ENCODE measurements around the gene REPIN1.

The REPIN1 gene

DNA sequence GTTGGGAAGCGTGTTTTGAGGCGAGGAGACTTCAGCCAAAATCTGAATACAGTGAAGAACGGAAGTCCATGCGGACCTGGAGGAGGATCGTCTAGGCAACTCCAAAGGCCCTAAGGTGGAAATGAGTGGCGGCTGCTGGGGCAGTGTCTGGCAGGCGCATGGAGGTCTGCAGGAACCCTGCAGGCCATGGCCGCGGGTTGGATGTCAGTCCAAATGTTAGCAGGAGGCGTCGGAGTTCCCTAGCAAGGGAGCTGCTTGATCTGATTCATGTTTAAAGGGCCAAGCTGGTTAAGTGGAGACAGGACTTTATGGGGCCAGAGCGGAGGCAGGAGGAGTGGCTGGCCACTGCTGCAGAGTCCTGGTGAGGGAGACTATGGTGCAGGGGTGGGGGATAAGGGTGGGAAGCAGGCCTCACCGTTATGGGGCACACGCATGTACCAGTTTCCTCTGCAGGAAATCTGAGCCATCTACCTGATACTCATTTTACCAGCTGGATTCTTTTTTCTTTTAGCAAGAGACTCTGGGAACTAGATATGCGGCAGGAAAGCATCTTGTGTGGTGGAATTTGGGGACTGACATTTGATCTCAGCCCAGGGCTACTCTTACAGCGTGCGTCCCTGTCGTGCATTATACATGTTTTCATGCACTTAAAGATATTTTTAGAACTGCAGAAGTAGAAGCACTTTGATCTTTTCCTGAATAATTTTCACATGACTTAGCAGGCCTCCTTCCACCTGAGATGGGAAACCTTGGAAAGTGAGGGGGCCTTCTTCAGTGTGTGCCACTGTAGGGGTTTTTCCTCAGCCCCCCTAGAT, 6.6 kb upstream of the REPIN1 start:
- DNase-seq = no peak

DNA sequence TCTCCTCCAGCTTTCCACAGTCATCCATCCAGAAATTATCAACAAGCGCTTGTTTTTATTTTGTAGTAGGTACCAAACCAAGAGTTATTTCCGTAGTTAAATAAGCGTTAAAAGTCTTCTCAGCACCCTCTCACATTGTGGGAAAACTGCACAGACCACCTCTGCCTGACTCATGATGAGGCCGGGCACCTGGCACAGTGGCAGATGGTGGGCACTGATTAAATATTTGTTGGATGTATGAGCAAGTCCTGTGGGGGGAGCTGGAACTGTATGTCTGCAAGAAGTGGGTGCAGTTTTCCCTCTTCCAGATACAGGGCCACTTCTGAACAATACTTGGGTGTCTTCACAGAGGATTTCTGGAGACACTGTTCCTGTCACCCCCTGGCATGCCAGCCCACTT, 5.3 kb upstream of the REPIN1 start:
- DNase-seq = no peak

DNA sequence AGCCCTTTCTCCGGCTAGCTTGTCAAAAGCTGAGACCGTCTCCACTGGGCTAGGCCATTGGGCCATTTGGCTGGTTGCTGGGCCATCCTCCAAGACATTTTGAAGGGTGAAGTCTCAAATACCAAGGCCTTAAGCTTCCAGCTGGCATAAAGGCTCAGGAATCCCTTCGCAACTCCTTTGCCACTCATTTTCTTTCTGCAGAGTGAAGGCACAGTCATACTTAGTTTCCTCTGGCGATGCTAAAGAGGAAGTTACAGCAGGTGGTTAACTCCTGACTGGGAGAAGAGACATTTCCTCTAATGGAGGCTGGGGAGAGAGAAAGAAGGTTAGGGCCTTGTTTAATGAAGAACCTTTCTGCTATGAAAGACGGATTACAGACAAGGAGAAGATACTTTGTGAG, 4.8 kb upstream of the REPIN1 start:
- DNase-seq = no peak

DNA sequence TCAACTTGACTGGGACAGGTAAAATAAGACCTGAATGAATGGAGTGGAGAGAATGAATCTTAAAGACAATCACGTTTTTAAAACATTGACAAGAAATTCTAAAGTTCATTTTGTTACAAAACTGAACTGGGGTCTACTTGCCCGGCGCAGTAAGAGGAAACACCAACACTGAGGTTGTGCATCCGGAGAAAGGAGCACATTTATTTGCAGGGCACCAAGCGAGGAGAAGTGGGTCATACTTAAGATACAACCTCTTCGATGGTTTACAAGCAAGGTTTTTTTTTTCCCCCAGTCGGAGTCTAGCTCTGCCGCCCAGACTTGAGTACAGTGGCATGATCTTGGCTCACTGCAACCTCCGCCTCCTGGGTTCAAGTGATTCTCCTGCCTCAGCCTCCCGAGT, 3.4 kb upstream of the REPIN1 start:
- DNase-seq = no peak

DNA sequence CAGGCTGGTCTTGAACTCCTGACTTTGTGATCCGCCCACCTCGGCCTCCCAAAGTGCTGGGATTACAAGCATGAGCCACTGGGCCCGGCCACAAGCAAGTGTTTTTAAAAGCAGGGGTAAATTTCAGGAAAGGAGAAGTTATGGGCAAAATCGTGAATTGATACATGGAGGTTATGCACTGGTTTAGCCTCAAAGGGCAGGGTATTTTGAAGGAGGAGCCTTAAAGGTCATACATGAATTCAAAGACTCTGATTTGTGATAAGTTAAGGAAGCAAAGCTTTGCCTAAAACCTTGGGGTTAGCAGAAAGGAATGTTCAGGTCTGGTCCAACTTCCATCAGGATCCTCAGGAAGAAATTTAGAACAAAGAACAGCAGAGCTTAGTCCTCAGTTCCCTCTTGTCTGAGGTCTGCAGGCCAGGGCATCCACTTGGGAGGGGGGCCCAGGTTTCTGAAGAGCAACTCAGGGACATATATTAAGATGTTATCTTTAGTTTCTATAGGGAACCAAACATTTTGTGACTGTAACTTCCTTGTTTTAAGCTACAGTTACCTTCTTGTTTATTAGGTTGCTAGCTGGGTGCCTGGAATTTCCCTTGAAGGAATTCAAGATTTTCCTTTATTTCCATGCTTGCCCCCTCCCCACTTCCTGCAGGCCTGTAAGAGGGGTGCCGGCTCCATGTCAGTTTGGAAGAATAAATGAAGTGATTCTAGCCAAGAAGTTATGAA, 2.8 kb upstream of the REPIN1 start:
- no peak for DNase-seq

DNA sequence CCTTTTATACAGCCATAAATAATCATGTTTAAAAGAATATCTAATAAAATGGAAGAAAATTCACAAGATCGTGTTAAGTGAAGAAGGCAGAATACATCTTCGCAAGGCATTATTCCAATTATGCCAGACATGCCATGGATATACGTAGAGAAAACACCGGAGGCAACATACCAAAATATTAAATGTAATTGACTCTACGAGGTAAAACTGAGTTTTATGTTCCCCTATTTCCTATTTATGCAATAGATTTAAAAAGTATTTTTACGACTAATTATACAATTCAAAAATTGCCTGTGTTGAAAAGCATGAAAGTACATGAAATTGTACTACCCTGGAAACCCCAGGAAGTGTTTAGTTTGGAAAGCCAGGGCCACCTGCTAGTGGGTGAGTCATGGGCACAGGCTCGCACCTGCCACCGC, 936 bp upstream of the REPIN1 start:
- DNase-seq = no peak

DNA sequence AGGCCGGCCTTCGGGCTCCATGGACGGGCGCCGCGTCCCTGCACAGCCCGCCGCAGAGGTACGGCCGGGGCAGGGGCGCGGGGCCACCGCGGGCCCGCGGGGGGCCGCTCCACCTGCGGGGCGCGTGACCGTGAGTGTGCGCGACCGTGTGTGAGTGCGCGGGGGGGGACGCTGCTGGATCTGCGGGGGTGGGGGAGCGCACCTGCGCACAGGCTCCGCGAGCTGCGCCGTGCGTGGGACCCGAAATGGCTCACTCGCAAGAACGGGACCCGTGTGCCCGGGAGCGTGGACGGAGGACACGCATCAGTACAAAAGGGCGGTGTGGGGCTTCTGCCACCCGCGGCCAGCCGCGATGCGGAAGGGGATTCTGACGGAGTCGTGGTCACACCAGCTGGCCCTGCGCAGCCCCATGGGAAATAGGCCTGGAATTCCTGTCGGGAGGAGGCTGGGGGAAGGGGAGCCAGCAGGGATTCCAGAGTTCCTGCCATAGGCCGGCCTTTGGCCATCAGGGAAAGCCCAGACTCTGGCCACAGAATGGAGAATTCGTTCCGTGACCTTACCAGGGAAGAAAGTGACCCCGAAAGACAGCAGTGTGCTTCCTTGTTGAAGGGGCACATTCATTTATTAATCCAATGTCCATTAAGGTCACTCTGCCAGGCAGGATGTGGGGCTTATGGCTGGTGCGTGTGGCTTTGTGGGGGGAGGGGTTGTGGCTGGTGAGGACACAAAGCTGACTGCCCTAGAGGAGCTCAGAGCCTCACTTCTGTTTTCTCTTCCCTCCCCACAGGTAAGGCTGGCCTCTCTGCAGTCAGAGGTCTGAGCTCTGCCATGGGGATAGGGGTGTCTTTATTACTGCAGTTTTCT, 494 bp downstream of the REPIN1 start:
- no peak for DNase-seq

DNA sequence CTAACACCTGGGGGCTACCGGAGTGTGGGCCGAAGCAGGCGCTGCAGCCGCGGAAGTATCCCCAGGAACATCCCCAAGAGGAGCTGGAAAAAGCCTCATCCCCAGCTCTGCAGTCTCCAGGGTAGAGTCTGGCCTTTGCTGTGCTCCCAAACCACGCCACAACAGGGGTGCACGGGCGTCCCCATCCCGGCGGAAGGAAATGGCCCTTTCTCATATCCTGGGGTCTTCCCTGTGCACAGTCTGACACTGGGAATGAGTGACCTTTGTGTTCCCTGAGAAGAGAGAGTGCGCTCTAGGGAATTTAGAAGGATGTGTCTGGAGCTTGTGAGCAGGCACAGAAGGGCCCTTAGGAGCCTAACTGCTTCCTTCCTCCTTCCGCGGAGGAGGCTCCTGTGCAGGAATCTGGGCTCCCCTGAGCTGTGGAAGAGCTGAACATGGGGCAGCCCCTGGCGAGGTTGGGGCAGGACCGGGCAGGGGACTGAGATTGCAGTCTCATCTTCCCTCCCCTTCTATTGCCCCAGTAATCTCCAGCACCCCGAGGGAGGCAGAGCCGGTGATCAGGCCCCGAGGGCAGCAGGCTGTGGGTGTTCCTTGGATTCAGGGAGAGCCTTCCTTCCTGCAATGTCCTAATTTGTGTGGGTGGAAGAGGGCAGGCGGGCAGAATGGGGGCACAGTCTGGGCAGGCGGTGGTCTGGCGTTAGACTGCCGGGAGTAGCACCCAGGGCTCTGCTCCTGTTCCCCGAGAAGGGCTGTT, 1.3 kb downstream of the REPIN1 start:
- no peak for DNase-seq

DNA sequence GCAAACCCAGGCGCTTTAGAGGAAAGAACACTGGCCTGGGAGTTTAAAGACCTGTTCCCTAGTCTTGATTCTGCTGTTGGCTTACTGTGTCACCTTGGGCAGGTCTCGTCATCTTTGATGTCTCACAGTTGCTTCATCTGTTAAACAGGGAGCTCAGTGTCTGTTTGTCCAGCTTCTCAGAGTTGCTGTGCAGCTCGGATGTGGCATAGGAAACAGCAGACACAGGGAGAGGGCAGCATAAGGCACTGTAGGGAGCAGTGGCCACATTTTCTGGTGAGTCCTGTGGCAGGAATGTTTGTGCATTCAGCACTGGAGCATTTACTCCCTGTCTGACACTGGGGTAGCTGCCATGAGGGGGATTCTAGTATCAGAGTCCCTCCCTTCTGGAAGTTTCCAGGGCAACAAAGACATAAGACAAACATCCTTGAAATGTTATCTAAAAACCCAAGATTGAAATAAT, 2.0 kb downstream of the REPIN1 start:
- DNase-seq = no peak

DNA sequence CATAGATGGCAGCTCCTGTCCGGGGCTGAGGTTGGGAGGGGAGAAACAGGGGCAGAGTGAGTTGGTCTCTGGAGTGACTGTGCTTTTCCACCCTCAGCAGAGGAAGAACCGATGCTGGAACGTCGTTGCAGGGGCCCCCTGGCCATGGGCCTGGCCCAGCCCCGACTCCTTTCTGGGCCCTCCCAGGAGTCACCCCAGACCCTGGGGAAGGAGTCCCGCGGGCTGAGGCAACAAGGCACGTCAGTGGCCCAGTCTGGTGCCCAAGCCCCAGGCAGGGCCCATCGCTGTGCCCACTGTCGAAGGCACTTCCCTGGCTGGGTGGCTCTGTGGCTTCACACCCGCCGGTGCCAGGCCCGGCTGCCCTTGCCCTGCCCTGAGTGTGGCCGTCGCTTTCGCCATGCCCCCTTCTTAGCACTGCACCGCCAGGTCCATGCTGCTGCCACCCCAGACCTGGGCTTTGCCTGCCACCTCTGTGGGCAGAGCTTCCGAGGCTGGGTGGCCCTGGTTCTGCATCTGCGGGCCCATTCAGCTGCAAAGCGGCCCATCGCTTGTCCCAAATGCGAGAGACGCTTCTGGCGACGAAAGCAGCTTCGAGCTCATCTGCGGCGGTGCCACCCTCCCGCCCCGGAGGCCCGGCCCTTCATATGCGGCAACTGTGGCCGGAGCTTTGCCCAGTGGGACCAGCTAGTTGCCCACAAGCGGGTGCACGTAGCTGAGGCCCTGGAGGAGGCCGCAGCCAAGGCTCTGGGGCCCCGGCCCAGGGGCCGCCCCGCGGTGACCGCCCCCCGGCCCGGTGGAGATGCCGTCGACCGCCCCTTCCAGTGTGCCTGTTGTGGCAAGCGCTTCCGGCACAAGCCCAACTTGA, 2.7 kb downstream of the REPIN1 start:
- no peak for DNase-seq

DNA sequence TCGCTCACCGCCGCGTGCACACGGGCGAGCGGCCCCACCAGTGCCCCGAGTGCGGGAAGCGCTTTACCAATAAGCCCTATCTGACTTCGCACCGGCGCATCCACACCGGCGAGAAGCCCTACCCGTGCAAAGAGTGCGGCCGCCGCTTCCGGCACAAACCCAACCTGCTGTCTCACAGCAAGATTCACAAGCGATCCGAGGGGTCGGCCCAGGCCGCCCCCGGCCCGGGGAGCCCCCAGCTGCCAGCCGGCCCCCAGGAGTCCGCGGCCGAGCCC, 3.3 kb downstream of the REPIN1 start:
- DNase-seq = no peak

DNA sequence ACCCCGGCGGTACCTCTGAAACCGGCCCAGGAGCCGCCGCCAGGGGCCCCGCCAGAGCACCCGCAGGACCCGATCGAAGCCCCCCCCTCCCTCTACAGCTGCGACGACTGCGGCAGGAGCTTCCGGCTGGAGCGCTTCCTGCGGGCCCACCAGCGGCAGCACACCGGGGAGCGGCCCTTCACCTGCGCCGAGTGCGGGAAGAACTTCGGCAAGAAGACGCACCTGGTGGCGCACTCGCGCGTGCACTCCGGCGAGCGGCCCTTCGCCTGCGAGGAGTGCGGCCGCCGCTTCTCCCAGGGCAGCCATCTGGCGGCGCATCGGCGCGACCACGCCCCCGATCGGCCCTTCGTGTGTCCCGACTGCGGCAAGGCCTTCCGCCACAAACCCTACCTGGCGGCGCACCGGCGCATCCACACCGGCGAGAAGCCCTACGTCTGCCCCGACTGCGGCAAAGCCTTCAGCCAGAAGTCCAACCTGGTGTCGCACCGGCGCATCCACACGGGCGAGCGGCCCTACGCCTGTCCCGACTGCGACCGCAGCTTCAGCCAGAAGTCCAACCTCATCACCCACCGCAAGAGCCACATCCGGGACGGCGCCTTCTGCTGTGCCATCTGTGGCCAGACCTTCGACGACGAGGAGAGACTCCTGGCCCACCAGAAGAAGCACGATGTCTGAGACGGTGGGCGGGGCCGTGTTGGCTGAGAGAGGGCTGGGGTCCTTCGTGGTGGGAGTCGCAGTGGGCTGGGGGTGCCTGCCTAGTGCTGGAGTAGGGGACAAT, 3.8 kb downstream of the REPIN1 start:
- no peak for DNase-seq

DNA sequence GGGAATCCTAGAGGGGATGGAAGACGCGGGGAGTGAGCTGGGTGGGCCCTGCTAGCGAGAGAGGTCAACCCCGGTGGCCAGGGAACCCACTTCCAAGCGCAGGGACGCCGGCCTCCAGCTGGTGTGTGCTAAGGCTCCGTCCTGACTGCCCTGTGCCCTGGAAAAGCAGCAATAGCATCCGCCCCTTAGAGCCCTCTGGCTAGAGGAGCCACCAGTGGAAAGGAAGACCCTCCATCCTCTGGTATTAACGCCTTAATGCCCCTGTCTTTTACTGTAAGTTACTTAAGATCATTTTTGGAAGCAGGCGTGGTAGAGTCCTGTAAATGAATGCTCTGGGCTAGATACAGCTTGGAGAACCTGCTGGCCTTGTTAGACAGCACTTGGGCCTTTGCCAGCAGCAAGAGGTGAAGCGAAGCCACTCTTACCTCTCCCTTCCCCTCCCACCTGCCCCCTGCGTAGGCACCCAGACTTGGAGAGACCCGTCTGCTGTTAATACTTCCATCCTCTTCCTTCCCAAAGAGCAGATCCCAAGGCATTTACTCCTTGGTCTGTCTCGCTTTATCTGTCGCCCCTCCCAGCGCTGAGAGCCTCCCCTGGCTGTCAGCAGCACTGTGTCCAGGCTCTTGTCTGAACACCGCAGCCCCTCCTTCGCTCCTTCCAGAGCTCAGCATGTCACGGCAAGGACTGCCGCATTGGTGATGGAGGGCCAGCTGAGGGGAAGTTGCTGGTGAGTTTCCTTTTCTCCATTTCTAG, 4.6 kb downstream of the REPIN1 start:
- no peak for DNase-seq

DNA sequence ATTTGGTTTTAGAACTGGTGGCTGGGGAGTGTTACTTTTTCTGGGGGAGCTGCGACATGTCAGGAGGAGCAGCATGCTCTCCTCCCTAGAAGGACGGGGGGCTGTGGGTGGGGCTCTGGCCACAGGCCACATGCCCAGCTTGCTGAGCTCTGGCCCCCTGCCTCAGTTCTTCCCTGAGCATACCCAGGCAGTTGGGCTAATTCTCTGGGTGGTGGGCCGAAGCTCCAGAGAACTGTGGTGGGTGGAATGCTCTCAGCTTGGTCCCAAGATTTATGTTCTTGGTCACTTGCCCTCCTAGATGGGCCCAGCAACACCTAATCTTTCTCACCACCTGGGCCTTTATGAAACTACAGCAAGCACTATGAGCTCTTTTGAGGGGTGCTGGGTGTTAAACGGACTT, 5.4 kb downstream of the REPIN1 start:
- DNase-seq = no peak

DNA sequence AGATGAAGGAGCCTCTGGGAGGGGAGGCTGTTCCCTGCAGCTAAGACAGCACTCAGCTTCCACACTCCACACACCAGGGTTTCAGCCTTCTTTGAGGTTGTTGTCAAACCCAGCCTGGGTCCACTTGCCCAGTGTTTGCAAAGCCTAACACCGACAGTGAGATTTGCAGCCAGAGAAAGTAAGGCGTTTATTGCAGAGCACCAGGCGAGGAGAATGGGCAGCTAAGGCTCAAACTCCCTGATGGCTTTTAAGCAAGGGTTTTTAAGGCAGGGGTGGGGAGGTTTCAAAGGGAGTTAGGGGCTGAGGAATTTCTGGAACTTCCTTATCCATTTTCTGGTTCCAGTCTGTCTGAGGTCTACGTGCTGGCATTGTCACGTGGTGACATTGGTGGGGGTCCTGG, 5.8 kb downstream of the REPIN1 start:
- DNase-seq = no peak

DNA sequence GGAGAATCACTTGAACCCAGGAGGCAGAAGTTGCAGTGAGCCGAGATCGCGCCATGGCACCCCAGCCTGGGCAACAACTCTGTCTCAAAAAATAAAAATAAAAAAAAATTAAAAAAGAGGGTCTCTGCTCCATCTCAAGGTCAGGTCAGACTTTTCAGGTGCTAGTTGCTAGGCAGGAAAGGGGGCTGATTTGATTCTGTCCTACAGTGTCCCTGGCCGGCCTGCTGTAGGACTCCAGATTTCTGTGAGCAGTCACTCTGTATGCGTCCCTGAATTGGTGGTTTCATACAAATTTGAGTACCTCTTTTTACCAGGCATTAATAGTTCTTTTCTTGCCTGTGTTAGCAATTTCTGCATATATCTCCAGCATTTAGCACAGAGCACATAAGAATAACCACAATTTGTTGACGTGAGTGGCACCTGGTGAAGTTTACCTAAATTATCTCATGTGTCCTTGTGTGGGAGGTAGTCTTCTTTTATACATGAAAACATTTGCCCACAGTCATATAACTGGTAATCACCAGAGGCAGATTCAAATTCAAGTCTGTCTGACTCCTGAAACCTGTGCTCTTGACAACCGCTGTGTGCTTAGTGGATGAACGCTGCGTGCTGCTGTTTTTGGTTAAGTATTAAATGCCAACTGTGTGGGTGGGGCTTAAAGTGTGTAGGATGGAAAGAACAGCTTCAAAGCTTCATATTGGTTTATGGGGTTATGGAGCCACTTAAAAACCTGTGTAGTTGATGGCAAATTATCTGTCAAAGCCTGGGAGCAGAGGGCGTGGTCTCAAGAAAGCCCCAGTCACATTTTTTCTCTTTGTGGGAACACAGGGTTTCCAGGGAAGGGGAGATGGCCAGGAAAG, 7.3 kb downstream of the REPIN1 start:
- DNase-seq = no peak

DNA sequence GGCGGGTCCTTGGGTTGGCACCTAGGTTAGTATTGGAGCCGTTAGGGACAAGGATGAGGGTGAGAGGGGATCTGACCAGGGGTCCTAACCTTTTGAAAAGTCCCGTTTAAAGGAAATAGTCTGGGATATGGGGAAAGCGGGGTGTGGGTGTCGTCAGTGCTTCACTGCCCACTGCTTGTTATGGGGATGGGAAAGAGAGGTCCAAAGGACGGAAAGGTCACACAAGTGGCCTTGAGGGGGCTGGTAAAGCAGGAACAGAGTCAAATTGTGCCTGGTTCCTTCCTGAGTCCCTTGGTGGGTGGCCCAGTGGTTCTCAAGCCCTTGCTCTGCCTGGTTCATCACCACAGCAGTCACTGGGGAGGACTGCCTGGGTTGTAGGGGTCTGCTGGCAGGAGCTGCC, 7.9 kb downstream of the REPIN1 start:
- DNase-seq = no peak

DNA sequence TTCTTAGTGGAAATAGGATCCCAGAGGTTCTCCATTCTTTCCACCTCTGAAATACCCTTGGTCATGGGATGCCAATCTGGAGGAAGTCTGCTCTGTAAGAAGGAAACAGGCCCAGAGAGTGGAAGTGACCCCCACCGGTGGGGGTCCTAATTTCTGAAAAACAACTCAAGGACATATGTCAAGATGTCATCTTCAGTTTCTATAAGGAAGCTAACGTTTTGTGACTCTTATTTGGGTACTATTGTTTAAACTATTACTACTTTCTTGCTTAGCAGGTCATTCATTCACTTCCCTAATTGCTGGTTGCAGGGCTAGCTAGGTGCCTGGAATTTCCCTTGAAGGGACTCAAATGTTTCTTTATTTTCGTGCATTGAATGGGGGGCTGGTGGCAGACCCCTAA, 8.6 kb downstream of the REPIN1 start:
- DNase-seq = no peak

DNA sequence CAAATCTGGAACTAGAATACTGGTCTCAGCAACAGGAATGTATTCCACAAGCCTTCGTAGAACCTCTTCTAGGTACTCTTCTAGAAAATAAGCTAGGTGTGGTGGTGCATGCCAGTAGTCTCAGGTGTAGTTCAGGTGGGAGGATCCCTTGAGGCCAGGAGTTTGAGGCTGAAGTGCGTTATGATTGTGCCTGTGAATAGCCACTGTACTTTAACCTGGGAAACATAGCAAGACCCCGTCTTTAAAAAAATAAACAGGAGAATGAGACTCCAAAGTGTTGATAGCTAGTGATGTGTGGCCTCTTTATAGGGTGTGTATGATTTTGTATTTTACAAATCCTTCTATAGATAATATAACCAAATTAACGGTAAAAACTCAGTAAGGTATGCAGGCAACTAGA, 9.0 kb downstream of the REPIN1 start:
- DNase-seq = no peak
